Stomach (tissue), 9 donors: ENCODE results near the gene ATP9A. TPM values are rescaled to one million over a fixed set of nuclear protein-coding genes. Genes with fewer than 3 reads are reported as not detected.

Source experiments
- DNase-seq, 2 donors: peaks; one replicate each; pipeline versions ENCODE4 v3.0.0 to v3.0.0-alpha.2; 2013 to 2019
- H3K27ac ChIP-seq, 5 donors: fragments of 200-600 bp in 4 of 5; sonication (generic) in 4 of 5; one replicate each; pipeline ENCODE4 v1.5.1; 2013 to 2019; ENCODE audit warnings: mild to moderate bottlenecking in 1 of 5, moderate library complexity in 1 of 5
- H3K27me3 ChIP-seq, 3 donors: fragments of 200-600 bp; sonication (generic); one replicate each; pipeline ENCODE4 v1.5.1; 2017 to 2019; ENCODE audit warnings: mixed run types in 1 of 3
- H3K36me3 ChIP-seq, 4 donors: fragments of 200-600 bp; sonication (generic); 1 replicate in 3 of 4; 2 replicates in 1 of 4; pipeline ENCODE4 v1.5.1; 2016 to 2019
- H3K4me1 ChIP-seq, 4 donors: fragments of 200-600 bp; sonication (generic); one replicate each; pipeline ENCODE4 v1.5.1; 2016 to 2019
- H3K4me3 ChIP-seq, 4 donors: fragments of 200-600 bp; sonication (generic) in 3 of 4; one replicate each; pipeline ENCODE4 v1.5.1; 2016 to 2019; ENCODE audit warnings: mild to moderate bottlenecking in 1 of 4
- H3K9me3 ChIP-seq, 4 donors: fragments of 200-600 bp; sonication (generic); one replicate each; pipeline ENCODE4 v1.5.1; 2016 to 2019
- EP300 ChIP-seq: sonication (generic); formaldehyde crosslinking; IDR thresholded peaks from one replicate; pipeline ENCODE4 v1.6.1; 2017; ENCODE audit warnings: antibody characterized with exemption
- POLR2A ChIP-seq, 4 donors: fragments of 450-650 bp; IDR thresholded peaks; one replicate each; pipeline ENCODE4 v1.6.1; 2016; ENCODE audit warnings: antibody characterized with exemption in 4 of 4, control low read depth in 2 of 4, mild to moderate bottlenecking in 1 of 4, moderate library complexity in 1 of 4
- POLR2AphosphoS5 ChIP-seq, 3 donors: sonication (generic); formaldehyde crosslinking; IDR thresholded peaks; one replicate each; pipeline ENCODE4 v1.6.1; 2016; ENCODE audit warnings: antibody characterized with exemption in 3 of 3
- WGBS, 5 donors: extraction: QIAGEN DNeasy Blood & Tissue Kit in 3 of 5; methylation state at CpG; one replicate each; pipeline versions ENCODE4 v1.1.5 to v1.1.7; 2013 to 2018; 5-methylcytosine and 5-hydroxymethylcytosine counted together
- intact Hi-C: fragments of 100-400 bp; cut with DNase I; formaldehyde crosslinking; loops from one replicate; pipeline ENCODE4 v1.15.1; 2023; ENCODE audit warnings: low total_unique reads
- polyA plus RNA-seq, 3 donors: library from polyadenylated mRNA; stranded (reverse); fragments of 200-250 nt; gene quantifications; one replicate each; pipeline ENCODE4 v1.2.3, GENCODE V29; 2013
- total RNA-seq, 5 donors: library from RNA; depleted of rRNA; stranded (reverse); fragments of >200 nt; gene quantifications; one replicate each; pipeline versions ENCODE4 v1.1.0 to v1.2.3, GENCODE V29; 2014 to 2016
- TF ChIP-seq, protein P1 (sequence below), 7 experiments: fragments of 450-650 bp in 4 of 7; fragments of 200-600 bp in 3 of 7; sonication (generic) in 3 of 7; IDR thresholded peaks; one replicate each; pipeline ENCODE4 v1.5.1; 2016 to 2019; ENCODE audit warnings: antibody characterized with exemption in 7 of 7, control low read depth in 2 of 7, mild to moderate bottlenecking in 1 of 7
- donor health status: healthy with polysubstance abuse.
- donor health status: Bipolar disorder and iron deficiency.
- donor health status: healthy.

Gene ATP9A
- total and polyA plus RNA-seq, 8 donors = 3.2 to 58.9 (median 12.7) TPM

DNA sequence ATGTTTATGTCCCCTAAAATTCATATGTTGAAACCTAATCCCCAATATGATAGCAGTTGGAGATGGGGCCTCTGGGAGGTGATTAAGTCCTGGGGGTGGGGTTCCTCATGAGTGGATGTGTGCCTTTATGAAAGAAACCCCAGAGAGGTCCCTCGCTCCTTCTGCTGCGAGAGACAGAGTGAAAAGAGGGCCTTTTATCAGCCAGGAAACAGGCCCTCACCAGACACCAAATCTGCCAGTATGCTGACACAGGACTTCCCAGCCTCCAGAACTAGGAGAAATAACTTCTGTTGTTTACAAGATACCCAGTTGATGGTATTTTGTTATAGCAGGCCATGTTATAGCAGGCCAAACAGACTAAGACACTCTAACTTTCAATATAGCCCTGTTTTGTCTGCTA lies 124.8 kb downstream of the ATP9A start:
- Histone ChIP-seq H3K4me3 (no peak overlapping the region), H3K27me3 (no peaks in the 10 kb centered on the region), H3K4me1 (peaks cover 0 to 7% (median 2%) of the 10 kb centered on the region in 4 donors), H3K9me3 (no peaks in the 10 kb centered on the region), H3K27ac (no peak overlapping the region), H3K36me3 (peaks cover 0 to 23% (median 13%) of the 10 kb centered on the region in 4 donors)
- TF ChIP-seq POLR2A (IDR thresholded peaks at IDR 0.05) (no peak), EP300 (no peak), POLR2AphosphoS5 (IDR thresholded peaks at IDR 0.05) (no peak)
- TF ChIP-seq, protein P1, sequence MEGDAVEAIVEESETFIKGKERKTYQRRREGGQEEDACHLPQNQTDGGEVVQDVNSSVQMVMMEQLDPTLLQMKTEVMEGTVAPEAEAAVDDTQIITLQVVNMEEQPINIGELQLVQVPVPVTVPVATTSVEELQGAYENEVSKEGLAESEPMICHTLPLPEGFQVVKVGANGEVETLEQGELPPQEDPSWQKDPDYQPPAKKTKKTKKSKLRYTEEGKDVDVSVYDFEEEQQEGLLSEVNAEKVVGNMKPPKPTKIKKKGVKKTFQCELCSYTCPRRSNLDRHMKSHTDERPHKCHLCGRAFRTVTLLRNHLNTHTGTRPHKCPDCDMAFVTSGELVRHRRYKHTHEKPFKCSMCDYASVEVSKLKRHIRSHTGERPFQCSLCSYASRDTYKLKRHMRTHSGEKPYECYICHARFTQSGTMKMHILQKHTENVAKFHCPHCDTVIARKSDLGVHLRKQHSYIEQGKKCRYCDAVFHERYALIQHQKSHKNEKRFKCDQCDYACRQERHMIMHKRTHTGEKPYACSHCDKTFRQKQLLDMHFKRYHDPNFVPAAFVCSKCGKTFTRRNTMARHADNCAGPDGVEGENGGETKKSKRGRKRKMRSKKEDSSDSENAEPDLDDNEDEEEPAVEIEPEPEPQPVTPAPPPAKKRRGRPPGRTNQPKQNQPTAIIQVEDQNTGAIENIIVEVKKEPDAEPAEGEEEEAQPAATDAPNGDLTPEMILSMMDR (IDR thresholded peaks at IDR 0.05) = no peak
- intact Hi-C loops = no loop called here
- WGBS, 5 donors = 58 to 88% (median 71%) methylated on average over 2 of the region's 2 CpGs
- DNase-seq = no peak

DNA sequence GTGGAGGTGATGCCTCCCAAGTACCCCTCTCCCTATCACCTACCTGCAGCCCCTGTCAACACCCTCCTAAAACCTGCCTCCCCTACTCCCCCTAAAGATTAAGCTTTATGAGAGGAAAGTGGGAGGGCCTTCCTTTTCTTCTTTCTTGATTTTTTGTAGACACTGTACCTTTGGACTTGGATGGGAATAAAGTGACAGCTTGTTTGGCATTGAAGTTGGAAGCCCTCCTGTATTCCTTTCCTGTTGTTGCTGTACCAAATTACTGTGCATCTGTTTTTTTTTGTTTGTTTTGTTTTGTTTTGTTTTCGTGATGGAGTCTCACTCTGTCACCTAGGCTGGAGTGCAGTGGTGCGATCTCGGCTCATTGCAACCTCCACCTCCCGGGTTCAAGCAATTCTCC lies 126.3 kb downstream of the ATP9A start:
- TF ChIP-seq POLR2A (IDR thresholded peaks at IDR 0.05) (no peak), EP300 (no peak), POLR2AphosphoS5 (IDR thresholded peaks at IDR 0.05) (no peak)
- TF ChIP-seq, protein P1 (IDR thresholded peaks at IDR 0.05) = no peak
- Histone ChIP-seq H3K27me3 (no peaks in the 10 kb centered on the region), H3K9me3 (no peaks in the 10 kb centered on the region), H3K4me3 (no peak overlapping the region), H3K27ac (no peak overlapping the region), H3K36me3 (peaks cover 0 to 27% (median 13%) of the 10 kb centered on the region in 4 donors), H3K4me1 (peaks cover 0 to 7% (median 2%) of the 10 kb centered on the region in 4 donors)
- intact Hi-C loops = no loop called here
- no peak for DNase-seq
- WGBS, 5 donors = 91 to 97% (median 92%) methylated on average over 4 of the region's 4 CpGs

DNA sequence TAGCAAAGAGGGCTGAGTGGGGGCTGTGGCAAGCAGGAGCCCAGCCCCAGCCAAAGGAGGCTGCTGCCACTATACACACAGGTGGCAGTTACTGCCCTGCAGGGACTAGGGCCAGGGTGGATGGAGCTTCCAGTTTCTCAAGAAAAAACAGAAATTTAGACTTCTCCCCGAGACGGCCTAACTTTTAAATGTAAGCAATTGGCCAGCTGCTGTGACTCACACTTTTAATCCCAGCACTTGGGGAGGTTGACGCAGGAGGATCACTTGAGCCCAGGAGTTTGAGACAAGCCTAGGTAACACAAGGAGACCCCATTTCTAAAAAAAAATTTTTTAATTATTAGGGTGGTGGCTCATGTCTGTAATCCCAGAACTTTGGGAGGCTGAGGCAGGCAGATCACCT lies 127.4 kb downstream of the ATP9A start:
- Histone ChIP-seq H3K27me3 (no peaks in the 10 kb centered on the region), H3K27ac (peak overlapping the region in 2 of 5 donors; percentile 32 to 44), H3K4me1 (peaks cover 0 to 7% (median 2%) of the 10 kb centered on the region in 4 donors), H3K9me3 (no peaks in the 10 kb centered on the region), H3K36me3 (peaks cover 0 to 32% (median 20%) of the 10 kb centered on the region in 4 donors), H3K4me3 (no peak overlapping the region)
- no peak for DNase-seq
- TF ChIP-seq POLR2A (IDR thresholded peaks at IDR 0.05) (no peak), EP300 (no peak), POLR2AphosphoS5 (IDR thresholded peaks at IDR 0.05) (no peak)
- TF ChIP-seq, protein P1 (IDR thresholded peaks at IDR 0.05) = no peak
- intact Hi-C loops = no loop called here
- 58 to 86% (median 63%) methylated on average over 3 of the region's 3 CpGs for whole genome bisulfite sequencing, 5 donors

DNA sequence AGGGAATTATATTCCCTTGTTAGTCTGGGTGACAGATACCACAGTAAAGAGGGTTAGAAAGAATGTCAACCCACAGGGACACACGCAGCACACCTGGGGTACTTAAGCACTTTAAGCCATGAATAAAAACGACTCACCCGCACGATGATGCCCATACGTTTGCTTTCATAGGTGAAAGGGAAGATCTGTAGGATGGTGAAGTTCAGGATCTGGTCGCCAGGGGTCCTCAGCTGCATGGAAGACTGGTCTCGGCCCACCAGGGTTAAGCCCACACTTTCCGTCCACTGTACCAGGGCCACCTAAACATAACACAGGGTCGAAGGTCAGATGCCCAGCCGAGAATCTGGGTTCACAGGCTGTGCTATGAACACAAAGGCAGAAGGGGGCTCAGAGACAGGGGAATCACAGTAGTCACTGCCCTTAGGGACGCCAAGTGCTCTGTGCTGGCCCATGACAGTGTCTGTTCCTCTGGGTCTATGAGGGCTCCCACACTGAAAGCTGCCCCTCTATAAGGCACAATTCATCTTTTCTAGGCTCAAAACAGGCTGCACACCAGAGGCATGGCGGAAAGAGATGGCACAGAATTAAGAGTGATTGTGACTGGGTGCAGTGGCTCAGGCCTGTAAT lies 128.9 kb downstream of the ATP9A start:
- peak; percentile 70 to 85 for DNase-seq
- H3K4me1 ChIP-seq = peaks cover 0 to 7% (median 2%) of the 10 kb centered on the region in 4 donors
- no peaks in the 10 kb centered on the region for H3K27me3 ChIP-seq
- H3K27ac ChIP-seq = no peak overlapping the region
- 13 to 32% (median 27%) methylated on average over 11 to 12 of the region's 12 CpGs for WGBS, 5 donors
- H3K4me3 ChIP-seq = no peak overlapping the region
- H3K36me3 ChIP-seq = peaks cover 0 to 34% (median 27%) of the 10 kb centered on the region in 4 donors
- H3K9me3 ChIP-seq = no peaks in the 10 kb centered on the region
- intact Hi-C loops = loop anchor here (10.0 kb wide), 1 partner anchor 325 kb away; no protein-coding TSS in a partner anchor
- TF ChIP-seq, protein P1 (IDR thresholded peaks at IDR 0.05) = peak in 5 of 7 experiments; percentile 76 to 86 (median 81)
- TF ChIP-seq POLR2AphosphoS5 (IDR thresholded peaks at IDR 0.05) = no peak
- TF ChIP-seq POLR2A (IDR thresholded peaks at IDR 0.05) = no peak
- no peak for TF ChIP-seq EP300
